ENCODE data around the gene NOC2L. TPM values are rescaled to one million over a fixed set of nuclear protein-coding genes. Genes with fewer than 3 reads are reported as not detected.

NOC2L gene
- total and polyA plus RNA-seq, 9 of the 15 experiments (the other 6 are each of a cell fraction or from before 2014, with no cell fraction given) = 4.0 to 410 (median 200) TPM

DNA sequence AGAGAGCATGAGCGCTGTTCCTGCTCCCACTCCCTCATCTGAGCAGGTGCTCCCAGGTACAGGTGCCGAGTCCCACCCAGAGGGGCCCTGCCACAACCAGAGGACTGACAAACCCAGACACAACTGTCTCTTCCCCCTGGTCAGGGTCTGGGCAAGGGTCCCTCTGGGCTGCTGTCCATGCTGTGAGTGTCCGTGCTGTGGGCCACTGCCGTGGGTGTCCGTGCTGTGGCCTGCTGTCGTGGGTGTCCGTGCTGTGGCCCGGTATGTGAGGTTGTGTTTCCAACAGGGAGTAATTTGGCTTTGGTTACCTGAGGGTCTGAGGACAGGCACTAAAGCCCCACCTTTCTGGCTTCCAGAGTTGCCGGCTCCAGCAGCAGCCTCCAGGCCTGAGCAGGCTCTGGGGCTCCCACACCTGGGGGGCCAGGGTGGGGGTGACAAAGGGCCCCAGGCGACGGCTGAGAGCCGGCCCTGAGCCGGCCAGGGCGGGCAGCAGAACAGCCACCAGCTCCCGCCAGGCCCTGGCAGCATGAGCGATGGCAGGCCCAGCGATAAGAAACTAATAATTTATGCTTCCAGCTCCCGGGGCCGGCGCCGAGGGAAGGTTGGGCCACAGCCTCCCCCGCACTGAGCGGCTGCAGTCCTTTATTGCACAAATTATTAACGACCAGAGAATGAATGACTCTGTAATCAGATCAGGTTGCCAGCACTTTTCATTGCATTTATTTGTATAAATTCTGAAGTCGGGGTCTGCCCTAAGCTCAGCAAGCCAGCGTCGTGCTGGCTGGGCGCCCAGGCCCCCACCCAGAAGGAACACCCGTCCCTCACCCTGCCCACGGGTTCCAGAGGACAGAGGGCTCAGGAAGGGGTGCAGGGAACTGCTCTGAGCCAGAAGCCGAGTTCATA is 42.6 kb downstream of the NOC2L start (continued):
- 0 out of 2 replicates have a peak, but pooled peaks have one; percentile 31 for TF ChIP-seq HES1 (IDR thresholded peaks at IDR 0.05; ENCODE audit: low read depth)
- TF ChIP-seq RNF2 (IDR thresholded peaks at IDR 0.05) = peak; percentile 21; the same call in 1 of the 2 replicates
- TF ChIP-seq NBN (IDR thresholded peaks at IDR 0.05; ENCODE audit: low read depth) = no peak
- no peak for TF ChIP-seq POLR2B (IDR thresholded peaks at IDR 0.05; ENCODE audit: low read depth, partially characterized antibody)
- TF ChIP-seq, protein P1, sequence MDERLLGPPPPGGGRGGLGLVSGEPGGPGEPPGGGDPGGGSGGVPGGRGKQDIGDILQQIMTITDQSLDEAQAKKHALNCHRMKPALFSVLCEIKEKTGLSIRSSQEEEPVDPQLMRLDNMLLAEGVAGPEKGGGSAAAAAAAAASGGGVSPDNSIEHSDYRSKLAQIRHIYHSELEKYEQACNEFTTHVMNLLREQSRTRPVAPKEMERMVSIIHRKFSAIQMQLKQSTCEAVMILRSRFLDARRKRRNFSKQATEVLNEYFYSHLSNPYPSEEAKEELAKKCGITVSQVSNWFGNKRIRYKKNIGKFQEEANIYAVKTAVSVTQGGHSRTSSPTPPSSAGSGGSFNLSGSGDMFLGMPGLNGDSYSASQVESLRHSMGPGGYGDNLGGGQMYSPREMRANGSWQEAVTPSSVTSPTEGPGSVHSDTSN (CRISPR knock-in tag; IDR thresholded peaks at IDR 0.05; ENCODE audit: low read depth) = no peak
- TF ChIP-seq, protein P1 (tag; conservative IDR thresholded peaks at IDR 0.05; ENCODE audit: low read depth) = peak; percentile 86
